ENCODE results near the gene RBFOX2.

DNA sequence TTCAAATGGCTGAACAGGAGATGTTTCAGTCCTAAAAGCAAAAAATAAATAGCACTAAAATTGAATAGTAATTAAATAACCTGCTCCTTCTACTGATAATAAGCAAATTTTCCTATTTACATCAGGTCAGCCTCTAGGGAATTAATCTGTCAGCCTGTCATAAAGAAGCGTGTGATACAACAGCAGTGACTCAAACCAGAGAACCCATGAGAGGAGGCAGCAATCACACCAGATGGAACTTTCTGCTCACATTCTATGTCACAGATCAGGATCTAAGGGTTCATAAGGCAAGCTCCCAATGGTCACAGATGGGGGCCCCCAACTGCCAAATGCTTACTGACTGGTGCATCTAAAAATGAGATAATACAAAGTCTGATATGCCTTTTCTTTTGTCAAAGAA lies 41.1 kb downstream of the RBFOX2 start:
- TF ChIP-seq CTCF (IDR thresholded peaks at IDR 0.05; ENCODE audit: low read depth, low read length) (no peak), MYC (IDR thresholded peaks at IDR 0.05; ENCODE audit: low read depth, low read length) (no peak), POLR2A (IDR thresholded peaks at IDR 0.05; ENCODE audit: extremely low read depth, insufficient read length) (no peak)
